Body of pancreas (tissue), 4 donors: ENCODE results near the gene UBE2Q2.

ENCODE experiments used
- CTCF ChIP-seq, 7 experiments: fragments of 450-650 bp in 4 of 7; fragments of 200-600 bp in 3 of 7; sonication (generic) in 3 of 7; IDR thresholded peaks; one replicate each; pipeline ENCODE4 v1.5.1; 2016 to 2019; ENCODE audit warnings: antibody characterized with exemption in 7 of 7
- POLR2A ChIP-seq, 3 donors: fragments of 450-650 bp; IDR thresholded peaks; one replicate each; pipeline ENCODE4 v1.6.1; 2016; ENCODE audit warnings: antibody characterized with exemption in 3 of 3, mild to moderate bottlenecking in 2 of 3

- TF ChIP-seq POLR2A (IDR thresholded peaks at IDR 0.05) (no peak), CTCF (IDR thresholded peaks at IDR 0.05) (no peak)
Observed at GRCh38 chr15:75820206-75820605, 23.0 kb upstream of the UBE2Q2 start.
